Mesothelial cell of epicardium (in vitro differentiated cells): ENCODE measurements around the gene TCP11L1. TPM values are rescaled to one million over a fixed set of nuclear protein-coding genes. Genes with fewer than 3 reads are reported as not detected.

Experiments
- DNase-seq, 2 experiments: peaks; one replicate each; pipeline ENCODE4 v3.0.0; 2021; ENCODE audit warnings: low spot score in 2 of 2; ENCODE audit not compliant: unreplicated experiment in 2 of 2
- H3K27ac Mint-ChIP-seq: 2 replicates; pipeline ENCODE4 v1.8.0; 2021; ENCODE audit warnings: mixed read lengths
- H3K27me3 Mint-ChIP-seq: 2 replicates; pipeline ENCODE4 v1.8.0; 2021; ENCODE audit warnings: low read depth, mixed read lengths
- H3K36me3 Mint-ChIP-seq: 2 replicates; pipeline ENCODE4 v1.8.0; 2021; ENCODE audit warnings: mixed read lengths
- H3K4me1 Mint-ChIP-seq: 2 replicates; pipeline ENCODE4 v1.8.0; 2021; ENCODE audit warnings: mixed read lengths
- H3K4me3 Mint-ChIP-seq: 2 replicates; pipeline ENCODE4 v1.8.0; 2021; ENCODE audit warnings: mild to moderate bottlenecking, moderate library complexity, mixed read lengths
- H3K9me3 Mint-ChIP-seq: 2 replicates; pipeline ENCODE4 v1.8.0; 2021; ENCODE audit warnings: mixed read lengths
- total RNA-seq: library from RNA; stranded (reverse); gene quantifications from 3 replicates; pipeline ENCODE4 v1.2.1, GENCODE V29; 2021
- TF ChIP-seq, protein P1 (sequence below): fragments of 200-600 bp; sonication (generic); IDR thresholded peaks from one replicate; pipeline ENCODE4 v1.5.0; 2021; ENCODE audit warnings: antibody characterized with exemption; ENCODE audit not compliant: unreplicated experiment

Gene TCP11L1
- total RNA-seq, 1 donor from 2014 or later: 20.3 TPM

GRCh38 chr11:33033493-33033892 lies 5.9 kb upstream of the TCP11L1 start:
- Mint-ChIP-seq H3K4me3 (no peak overlapping the region), H3K27me3 (no peaks in the 10 kb centered on the region), H3K36me3 (peaks cover 4% of the 10 kb centered on the region), H3K27ac (no peak overlapping the region), H3K9me3 (no peaks in the 10 kb centered on the region), H3K4me1 (peaks cover 10% of the 10 kb centered on the region)
- DNase-seq: no peak
- TF ChIP-seq, protein P1, sequence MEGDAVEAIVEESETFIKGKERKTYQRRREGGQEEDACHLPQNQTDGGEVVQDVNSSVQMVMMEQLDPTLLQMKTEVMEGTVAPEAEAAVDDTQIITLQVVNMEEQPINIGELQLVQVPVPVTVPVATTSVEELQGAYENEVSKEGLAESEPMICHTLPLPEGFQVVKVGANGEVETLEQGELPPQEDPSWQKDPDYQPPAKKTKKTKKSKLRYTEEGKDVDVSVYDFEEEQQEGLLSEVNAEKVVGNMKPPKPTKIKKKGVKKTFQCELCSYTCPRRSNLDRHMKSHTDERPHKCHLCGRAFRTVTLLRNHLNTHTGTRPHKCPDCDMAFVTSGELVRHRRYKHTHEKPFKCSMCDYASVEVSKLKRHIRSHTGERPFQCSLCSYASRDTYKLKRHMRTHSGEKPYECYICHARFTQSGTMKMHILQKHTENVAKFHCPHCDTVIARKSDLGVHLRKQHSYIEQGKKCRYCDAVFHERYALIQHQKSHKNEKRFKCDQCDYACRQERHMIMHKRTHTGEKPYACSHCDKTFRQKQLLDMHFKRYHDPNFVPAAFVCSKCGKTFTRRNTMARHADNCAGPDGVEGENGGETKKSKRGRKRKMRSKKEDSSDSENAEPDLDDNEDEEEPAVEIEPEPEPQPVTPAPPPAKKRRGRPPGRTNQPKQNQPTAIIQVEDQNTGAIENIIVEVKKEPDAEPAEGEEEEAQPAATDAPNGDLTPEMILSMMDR: no peak

- TF ChIP-seq, protein P1: no peak
- H3K9me3 Mint-ChIP-seq: no peaks in the 10 kb centered on the region
- H3K27me3 Mint-ChIP-seq: no peaks in the 10 kb centered on the region
- peaks cover 4% of the 10 kb centered on the region for H3K36me3 Mint-ChIP-seq
- H3K4me1 Mint-ChIP-seq: no peaks in the 10 kb centered on the region
- H3K4me3 Mint-ChIP-seq: no peak overlapping the region
- H3K27ac Mint-ChIP-seq: no peak overlapping the region
- DNase-seq: no peak
Measured at GRCh38 chr11:33035011-33035410, 4.4 kb upstream of the TCP11L1 start.

- Mint-ChIP-seq H3K4me1 (peaks cover 25% of the 10 kb centered on the region), H3K9me3 (no peaks in the 10 kb centered on the region), H3K4me3 (peak overlapping the region; percentile 92), H3K27me3 (no peaks in the 10 kb centered on the region), H3K27ac (peak overlapping the region; percentile 94), H3K36me3 (peaks cover 4% of the 10 kb centered on the region)
- TF ChIP-seq, protein P1: no peak
- no peak for DNase-seq
Measured at GRCh38 chr11:33040033-33040861, 875 bp downstream of the TCP11L1 start.

DNA sequence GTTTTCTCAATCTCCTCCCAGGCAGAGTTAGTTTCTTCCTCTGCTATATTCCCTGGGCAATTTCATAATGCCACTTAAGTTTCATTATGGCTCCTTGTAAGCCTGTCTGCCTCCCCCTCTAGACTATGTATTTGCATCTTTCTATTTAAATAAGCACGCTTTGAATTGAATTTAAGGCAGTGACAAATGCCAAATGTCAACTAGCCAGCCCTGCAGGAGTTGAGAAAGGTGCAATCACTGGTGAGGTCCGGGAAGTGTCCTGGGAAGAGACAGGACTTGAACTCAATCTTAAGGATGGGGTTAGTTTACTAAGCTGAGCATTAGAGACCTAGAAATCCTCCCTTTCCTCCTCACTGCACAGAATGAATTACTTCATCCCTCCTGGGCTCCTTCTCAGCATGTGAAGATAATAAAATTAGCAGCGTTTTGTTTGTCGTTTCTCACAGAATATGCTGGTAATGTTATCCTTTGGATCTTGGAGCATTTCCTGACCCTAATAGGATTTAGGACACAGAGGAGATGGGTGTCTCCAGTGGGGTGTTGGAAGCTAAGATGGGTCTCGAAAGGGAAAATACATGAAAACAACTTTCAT lies 1.6 kb downstream of the TCP11L1 start:
- Mint-ChIP-seq H3K27ac (peak overlapping the region; percentile 94), H3K36me3 (peaks cover 9% of the 10 kb centered on the region), H3K4me3 (peak overlapping the region; percentile 92), H3K27me3 (no peaks in the 10 kb centered on the region), H3K9me3 (peaks cover 5% of the 10 kb centered on the region), H3K4me1 (peaks cover 25% of the 10 kb centered on the region)
- TF ChIP-seq, protein P1: no peak
- no peak for DNase-seq

DNA sequence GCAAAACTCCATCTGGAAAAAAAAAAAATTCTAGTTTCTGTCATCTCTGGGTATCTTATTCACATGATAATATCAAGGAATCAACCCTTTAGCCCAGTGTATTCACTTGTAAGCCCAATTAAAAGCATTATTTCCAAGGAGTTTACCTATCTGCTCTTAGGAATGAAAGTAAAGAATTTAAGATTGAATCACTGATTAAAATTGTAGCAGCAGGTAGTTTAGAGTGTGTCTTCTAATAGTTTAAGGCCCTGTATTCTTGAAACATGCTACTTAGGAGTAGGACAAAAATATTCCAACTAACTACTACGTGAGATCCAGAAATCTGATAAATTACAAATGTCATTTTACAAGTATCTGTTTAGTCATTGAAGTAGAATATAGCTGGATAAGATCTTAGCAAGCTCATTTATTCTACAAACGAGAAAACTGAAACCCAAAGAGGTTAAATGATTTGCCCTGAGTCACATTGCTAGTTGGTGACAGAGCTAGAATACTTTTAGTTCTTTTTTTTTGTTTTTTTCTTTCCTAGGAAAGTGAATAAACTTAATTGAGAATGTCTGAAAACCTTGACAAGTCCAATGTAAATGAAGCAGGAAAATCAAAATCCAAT lies 4.0 kb downstream of the TCP11L1 start:
- Mint-ChIP-seq H3K4me1 (peaks cover 25% of the 10 kb centered on the region), H3K9me3 (peaks cover 5% of the 10 kb centered on the region), H3K27ac (peak overlapping the region; percentile 81), H3K4me3 (no peak overlapping the region), H3K27me3 (no peaks in the 10 kb centered on the region), H3K36me3 (peaks cover 27% of the 10 kb centered on the region)
- no peak for DNase-seq
- TF ChIP-seq, protein P1: no peak
